Activated CD8-positive, alpha-beta memory T cell treated with anti-CD3 and anti-CD28 coated beads for 24 hours (primary cell): ENCODE data around the gene REXO5.
"Not testable (repeated sequence)": the region's sequence is repeated elsewhere in the genome, so short reads cannot be mapped to it uniquely, and the experiment has no call there.

Experiments used
- DNase-seq: peaks from one replicate; pipeline ENCODE4 v3.0.0-alpha.2; 2020

The REXO5 gene, protein sequence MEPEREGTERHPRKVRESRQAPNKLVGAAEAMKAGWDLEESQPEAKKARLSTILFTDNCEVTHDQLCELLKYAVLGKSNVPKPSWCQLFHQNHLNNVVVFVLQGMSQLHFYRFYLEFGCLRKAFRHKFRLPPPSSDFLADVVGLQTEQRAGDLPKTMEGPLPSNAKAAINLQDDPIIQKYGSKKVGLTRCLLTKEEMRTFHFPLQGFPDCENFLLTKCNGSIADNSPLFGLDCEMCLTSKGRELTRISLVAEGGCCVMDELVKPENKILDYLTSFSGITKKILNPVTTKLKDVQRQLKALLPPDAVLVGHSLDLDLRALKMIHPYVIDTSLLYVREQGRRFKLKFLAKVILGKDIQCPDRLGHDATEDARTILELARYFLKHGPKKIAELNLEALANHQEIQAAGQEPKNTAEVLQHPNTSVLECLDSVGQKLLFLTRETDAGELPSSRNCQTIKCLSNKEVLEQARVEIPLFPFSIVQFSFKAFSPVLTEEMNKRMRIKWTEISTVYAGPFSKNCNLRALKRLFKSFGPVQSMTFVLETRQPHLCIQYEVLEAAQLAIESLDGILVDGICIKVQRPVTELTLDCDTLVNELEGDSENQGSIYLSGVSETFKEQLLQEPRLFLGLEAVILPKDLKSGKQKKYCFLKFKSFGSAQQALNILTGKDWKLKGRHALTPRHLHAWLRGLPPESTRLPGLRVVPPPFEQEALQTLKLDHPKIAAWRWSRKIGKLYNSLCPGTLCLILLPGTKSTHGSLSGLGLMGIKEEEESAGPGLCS

GRCh38 chr16:20806168-20807050 lies at the start of gene REXO5, which contains the start of gene ERI2:
TSS of gene REXO5 (plus strand) at chr16:20806527. CDS start at chr16:20806954, 427 bp downstream.
TSS of gene ERI2 (minus strand) at chr16:20806472. CDS start at chr16:20806430, 42 bp downstream.
- DNase-seq = peak; percentile 89

DNA sequence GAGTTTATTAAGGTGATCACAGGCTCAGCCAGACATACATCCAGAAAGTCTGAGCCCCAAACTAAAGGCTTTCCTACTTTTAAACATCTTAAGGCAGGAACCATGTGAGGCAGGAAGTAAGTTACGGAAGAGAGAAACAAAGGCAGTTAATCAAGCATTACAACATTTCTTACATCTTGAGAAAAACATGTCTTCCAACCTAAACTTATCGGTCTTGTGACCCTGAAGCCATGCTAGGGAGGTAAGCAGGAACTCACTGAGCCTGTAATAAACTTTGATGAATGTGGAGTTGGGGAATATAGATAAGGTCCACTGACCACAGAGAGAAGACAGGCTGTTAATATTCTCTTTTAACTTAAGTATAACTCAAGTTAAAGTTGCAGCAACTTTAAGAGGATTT lies 46.0 kb upstream of the REXO5 start:
- DNase-seq = no peak

DNA sequence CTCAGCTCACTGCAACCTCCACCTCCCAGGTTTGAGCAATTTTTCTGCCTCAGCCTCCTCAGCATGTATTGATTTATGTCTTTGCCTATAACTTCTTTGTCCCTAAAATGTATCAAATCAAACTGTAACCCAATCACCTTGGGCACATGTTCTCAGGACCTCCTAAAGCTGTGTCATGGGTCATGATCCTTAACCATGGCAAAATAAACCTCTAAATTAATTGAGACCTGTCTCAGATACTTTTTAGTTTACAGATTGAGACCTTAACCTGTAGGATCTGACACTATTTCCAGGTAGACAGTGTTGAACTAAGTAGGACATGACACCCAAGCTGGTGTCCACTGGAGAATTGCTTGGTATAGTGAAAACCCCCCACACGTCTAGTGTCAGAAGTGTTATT lies 45.2 kb upstream of the REXO5 start:
- no peak for DNase-seq

- no peak for DNase-seq
Measured at GRCh38 chr16:20762404-20763123, 43.8 kb upstream of the REXO5 start.

DNA sequence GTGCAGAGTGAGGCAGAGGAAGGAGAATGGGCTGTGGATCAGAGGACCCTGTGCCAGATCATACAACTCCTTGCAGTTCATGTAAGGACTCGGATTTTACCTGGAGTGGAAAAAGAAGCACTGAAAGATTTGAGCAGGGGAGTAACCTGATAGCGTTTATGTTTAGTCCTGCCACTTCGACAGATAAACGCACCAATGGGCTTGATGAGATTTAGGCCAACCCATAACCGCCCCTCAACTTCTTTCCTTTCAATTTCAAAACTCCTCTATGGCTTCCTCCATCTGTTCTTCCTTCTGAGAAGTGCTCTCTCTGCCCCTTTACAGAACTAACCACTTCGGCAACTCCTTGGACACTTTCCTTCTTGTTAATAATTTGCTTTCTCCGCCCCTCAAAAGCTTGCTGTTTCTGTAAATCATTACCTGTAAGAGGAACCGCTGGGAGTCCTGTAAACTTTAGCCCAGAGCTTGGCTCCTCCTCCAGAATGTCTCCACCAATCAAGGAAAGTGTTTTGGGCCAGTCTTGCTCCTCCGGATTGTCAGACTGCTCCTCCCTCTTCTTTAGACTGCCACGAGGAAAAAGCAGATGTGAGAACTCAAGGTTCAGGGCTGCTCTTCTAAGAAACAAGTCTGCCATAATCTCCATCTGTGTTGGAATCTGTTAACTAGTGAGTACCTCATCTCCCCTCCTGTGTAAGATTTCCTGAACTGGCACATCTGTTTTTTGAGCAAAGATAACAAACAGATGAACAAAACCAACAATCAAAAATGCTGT lies 42.7 kb upstream of the REXO5 start, which contains the start of gene ACSM3:
ACSM3 (plus strand) TSS at position 554 of the 772 bp plus-strand sequence. CDS start 6,021 bp downstream, outside the sequence.
- peak; percentile 73 for DNase-seq

DNA sequence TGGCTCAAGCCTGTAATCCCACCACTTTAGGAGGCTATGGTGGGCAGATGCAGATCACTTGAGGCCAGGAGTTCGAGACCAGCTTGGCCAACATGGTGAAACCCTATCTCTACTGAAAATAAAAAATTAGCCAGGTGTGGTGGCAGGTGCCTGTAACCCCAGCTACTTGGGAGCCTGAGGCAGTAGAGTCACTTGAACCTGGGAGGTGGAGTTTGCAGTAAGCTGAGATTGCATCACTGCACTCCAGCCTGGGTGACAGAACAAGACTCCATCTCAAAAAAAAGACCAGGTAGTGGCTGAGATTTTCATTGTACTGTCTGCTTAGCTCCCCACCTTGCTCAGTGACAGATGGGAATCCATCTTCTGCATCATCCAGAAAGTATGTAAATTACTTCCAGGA lies 41.9 kb upstream of the REXO5 start:
- DNase-seq = not testable (repeated sequence)

- DNase-seq = no peak
Measured at GRCh38 chr16:20765732-20766131, 40.6 kb upstream of the REXO5 start.

DNA sequence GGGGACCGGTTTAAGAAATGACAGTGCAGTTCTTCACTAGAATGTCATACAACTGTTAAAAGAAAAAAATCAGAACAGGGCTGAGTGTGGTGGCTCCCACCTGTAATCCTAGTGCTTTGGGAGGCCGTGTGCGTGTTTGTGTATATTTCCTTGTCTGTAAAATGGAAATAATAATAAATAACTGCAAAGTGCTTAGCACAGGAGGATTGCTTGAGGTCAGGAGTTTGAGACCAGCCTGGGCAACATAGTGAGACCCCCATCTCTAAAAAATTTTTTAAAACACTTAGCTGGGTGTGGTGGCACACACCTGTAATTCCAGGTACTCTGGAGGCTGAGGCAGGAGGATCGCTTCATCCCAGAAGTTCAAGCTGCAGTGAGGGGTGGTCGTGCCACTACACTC lies 40.0 kb upstream of the REXO5 start:
- no peak for DNase-seq

DNA sequence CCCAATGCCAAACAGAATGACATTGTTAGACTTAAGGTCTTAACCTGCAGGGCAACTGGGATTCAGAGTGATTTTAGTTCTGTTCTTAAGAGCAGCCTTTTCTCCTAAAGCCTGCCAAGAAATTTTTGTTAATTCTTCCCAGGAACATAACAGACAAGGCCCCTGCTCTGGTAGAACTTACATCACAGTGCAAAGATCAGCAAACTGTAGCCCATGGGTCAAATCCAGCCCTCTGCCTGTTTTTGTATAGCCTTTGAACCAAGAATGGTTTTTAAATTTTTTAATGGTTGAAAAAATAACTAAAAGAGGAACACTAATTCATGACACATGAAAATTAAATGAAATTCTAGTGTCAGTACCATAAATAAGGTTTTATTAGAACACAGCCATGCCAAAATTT lies 38.8 kb upstream of the REXO5 start:
- no peak for DNase-seq

DNA sequence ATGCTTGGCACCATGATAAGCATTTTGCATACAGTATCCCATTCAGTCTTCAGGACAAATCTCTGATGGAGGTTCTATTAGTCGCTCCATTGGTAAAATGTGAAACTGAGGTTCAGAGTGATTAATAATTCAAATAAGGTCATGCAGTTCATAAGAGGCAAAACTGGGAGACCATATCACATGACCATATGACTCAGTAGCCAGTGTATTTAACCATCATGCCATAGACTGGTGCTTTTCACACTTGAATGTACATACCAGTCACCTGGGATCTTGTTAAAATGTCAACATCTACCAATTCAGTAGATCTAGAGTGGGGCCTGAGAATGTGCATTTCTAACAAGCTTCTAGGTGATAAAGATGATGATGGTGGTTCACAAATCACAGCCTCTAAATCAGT lies 38.2 kb upstream of the REXO5 start:
- DNase-seq = no peak

GRCh38 chr16:20768818-20769217 lies 37.5 kb upstream of the REXO5 start:
- no peak for DNase-seq

DNA sequence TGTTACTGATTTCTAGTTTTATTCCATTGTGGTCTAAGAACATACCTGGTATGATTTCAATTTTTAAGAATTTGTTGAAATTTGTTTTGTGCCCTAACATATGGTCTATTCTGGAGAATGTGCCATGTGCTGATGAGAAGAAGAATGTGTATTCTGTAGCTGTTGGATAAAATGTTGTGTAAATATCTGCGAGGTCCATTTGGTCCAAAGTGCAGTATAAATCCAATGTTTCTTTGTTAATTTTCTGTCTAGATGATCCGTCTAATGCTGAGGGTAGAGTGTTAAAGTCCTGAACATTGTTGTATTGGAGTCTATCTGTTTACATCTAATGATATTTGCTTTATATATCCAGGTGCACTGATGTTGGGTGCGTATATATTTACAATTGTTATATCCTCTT lies 32.6 kb upstream of the REXO5 start:
- DNase-seq = no peak

GRCh38 chr16:20774703-20775362 lies 31.5 kb upstream of the REXO5 start:
- DNase-seq = peak; percentile 73

DNA sequence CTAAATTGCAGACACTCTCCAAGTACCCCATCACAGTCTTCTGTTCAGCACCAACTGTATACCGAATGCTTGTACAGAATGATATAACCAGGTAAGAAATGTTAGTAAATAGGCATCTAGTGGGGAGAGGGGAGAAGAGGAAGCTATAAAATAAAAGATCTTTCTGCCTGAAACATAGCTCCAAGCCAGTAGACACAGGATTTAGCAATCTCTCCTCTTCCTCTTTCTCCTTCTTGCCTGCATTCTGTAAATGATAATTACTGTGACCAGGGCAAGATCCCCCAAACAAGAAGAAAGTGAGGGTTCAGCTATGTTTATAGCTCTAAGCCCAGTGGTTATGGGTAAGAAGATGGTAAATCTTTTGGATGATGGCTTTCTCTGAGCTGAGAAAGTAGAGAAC lies 24.6 kb upstream of the REXO5 start:
- no peak for DNase-seq

- no peak for DNase-seq
Measured at GRCh38 chr16:20782470-20782869, 23.9 kb upstream of the REXO5 start.

GRCh38 chr16:20784204-20784603 lies 22.1 kb upstream of the REXO5 start:
- DNase-seq = no peak

- no peak for DNase-seq
Measured at GRCh38 chr16:20789130-20789529, 17.2 kb upstream of the REXO5 start.

- DNase-seq = no peak
Measured at GRCh38 chr16:20791923-20792612, 14.3 kb upstream of the REXO5 start.

- DNase-seq = no peak
Measured at GRCh38 chr16:20798364-20798763, 8.0 kb upstream of the REXO5 start.

- DNase-seq = no peak
Measured at GRCh38 chr16:20799599-20799998, 6.7 kb upstream of the REXO5 start.
